GM12878 (cell line): ENCODE measurements around the gene TBC1D5. TPM values are rescaled to one million over a fixed set of nuclear protein-coding genes. Genes with fewer than 3 reads are reported as not detected.

Experiments used
- ATAC-seq: fragments of 200-7000 bp; cut with Tn5 transposase; 3 replicates; pipeline ENCODE4 v1.9.1; 2020; ENCODE audit warnings: mild to moderate bottlenecking, moderate library complexity
- BruUV-seq: library from RNA; stranded (reverse); fragments of 400-500 nt; replicated peaks from 2 replicates; lab custom pipeline; 2021; lab: Mats Ljungman, UMichigan
- CTCF ChIA-PET: fragments of 300-600 bp; sonication (Branson Sonifier 250); formaldehyde crosslinking; extraction: SDS; loops from one replicate; lab custom pipeline; 2021; ENCODE audit warnings: inconsistent platforms; lab: Yijun Ruan, JAX
- POLR2A ChIA-PET: fragments of 350-600 bp; formaldehyde crosslinking; extraction: SDS; loops from one replicate; lab custom pipeline; 2021; ENCODE audit warnings: inconsistent platforms; lab: Charles Lee
- RAD21 ChIA-PET: fragments of 300-600 bp; sonication (Branson Sonifier 250); formaldehyde crosslinking; loops from one replicate; lab custom pipeline; 2023; ENCODE audit warnings: antibody characterized with exemption; ENCODE audit not compliant: unreplicated experiment; lab: Charles Lee
- SMC1A ChIA-PET: fragments of 300-600 bp; sonication (Branson Sonifier 250); formaldehyde crosslinking; loops from one replicate; lab custom pipeline; 2023; ENCODE audit not compliant: unreplicated experiment, uncharacterized antibody; lab: Charles Lee
- DNase-seq: peaks from one replicate; pipeline ENCODE4 v3.0.0-alpha.2; 2011; ENCODE audit warnings: low read depth, low spot score
- FAIRE-seq: peaks from 3 replicates; lab custom pipeline; 2011; peaks lifted over from hg19 to GRCh38; lab: Jason Lieb, UNC
- H2AFZ ChIP-seq: 2 replicates; pipeline ENCODE4 v1.6.0; 2011; ENCODE audit warnings: low read depth, low read length, control low read depth; ENCODE audit not compliant: control insufficient read depth
- H3K27ac ChIP-seq: 2 replicates; pipeline ENCODE4 v1.5.1; 2011; ENCODE audit warnings: control low read depth; ENCODE audit not compliant: control insufficient read depth, insufficient read depth
- H3K27me3 ChIP-seq, 2 experiments: replicated peaks in 1 of 2; 2 replicates each; pipeline versions ENCODE4 v1.6.0 to v1.6.1; 2011; ENCODE audit warnings: low read length in 1 of 2; ENCODE audit not compliant: control insufficient read depth in 2 of 2, insufficient read depth in 2 of 2
- H3K36me3 ChIP-seq, 2 experiments: 2 replicates each; pipeline ENCODE4 v1.5.1; 2011; ENCODE audit warnings: low read length in 1 of 2; ENCODE audit not compliant: control insufficient read depth in 2 of 2, insufficient read depth in 2 of 2
- H3K4me1 ChIP-seq: 2 replicates; pipeline ENCODE4 v1.6.1; 2011; ENCODE audit warnings: mild to moderate bottlenecking, low read length, moderate library complexity, mixed read lengths; ENCODE audit not compliant: control insufficient read depth, insufficient read depth
- H3K4me2 ChIP-seq: 2 replicates; pipeline ENCODE4 v1.6.0; 2011; ENCODE audit warnings: control low read depth; ENCODE audit not compliant: control insufficient read depth, insufficient read depth
- H3K4me3 ChIP-seq: fragments of 200-600 bp; sonication (generic); 2 replicates; pipeline ENCODE4 v1.5.1; 2016
- H3K79me2 ChIP-seq: 2 replicates; pipeline ENCODE4 v1.6.0; 2011; ENCODE audit warnings: low read length; ENCODE audit not compliant: control insufficient read depth, insufficient read depth
- H3K9ac ChIP-seq: 2 replicates; pipeline ENCODE4 v1.8.0; 2011; ENCODE audit warnings: low read length, control low read depth, mixed read lengths; ENCODE audit not compliant: control insufficient read depth, insufficient read depth
- H3K9me3 ChIP-seq: replicated peaks from 3 replicates; pipeline ENCODE4 v1.5.1; 2011; ENCODE audit warnings: mild to moderate bottlenecking, low read length; ENCODE audit not compliant: control insufficient read depth, insufficient read depth
- H4K20me1 ChIP-seq: 2 replicates; pipeline ENCODE4 v1.6.0; 2011; ENCODE audit not compliant: control insufficient read depth, insufficient read depth
- BCL11A ChIP-seq: IDR thresholded peaks from 2 replicates; pipeline ENCODE4 v1.6.1; 2011; ENCODE audit warnings: low read depth, low read length
- CBX5 ChIP-seq: sonication (generic); IDR thresholded peaks from 2 replicates; pipeline ENCODE4 v1.6.1; 2016; ENCODE audit warnings: low read depth, moderate library complexity, mild to moderate bottlenecking, inconsistent platforms
- CEBPB ChIP-seq, 2 experiments: fragments of 150-350 bp in 1 of 2; IDR thresholded peaks; 2 replicates each; pipeline ENCODE4 v1.6.1; 2012 to 2014; ENCODE audit warnings: low read depth in 2 of 2, low read length in 2 of 2, borderline replicate concordance in 1 of 2, inconsistent platforms in 1 of 2
- ESRRA ChIP-seq: IDR thresholded peaks from 2 replicates; pipeline ENCODE4 v1.6.1; 2012; ENCODE audit warnings: mild to moderate bottlenecking, low read length, improper control_type of control experiment
- IRF4 ChIP-seq: IDR thresholded peaks from 2 replicates; pipeline ENCODE4 v1.6.1; 2011; ENCODE audit warnings: low read depth, low read length
- JUND ChIP-seq: IDR thresholded peaks from 2 replicates; pipeline ENCODE4 v1.6.1; 2012; ENCODE audit warnings: low read depth, mild to moderate bottlenecking, low read length, improper control_type of control experiment, moderate library complexity
- NBN ChIP-seq: fragments of 450-650 bp; IDR thresholded peaks from 2 replicates; pipeline ENCODE4 v1.6.1; 2016
- NFYA ChIP-seq: IDR thresholded peaks from 2 replicates; pipeline ENCODE4 v1.6.1; 2011; ENCODE audit warnings: low read depth, mild to moderate bottlenecking, low read length, improper control_type of control experiment, borderline replicate concordance
- SMC3 ChIP-seq: IDR thresholded peaks from 2 replicates; pipeline ENCODE4 v1.6.1; 2011; ENCODE audit warnings: low read length, improper control_type of control experiment, borderline replicate concordance
- SPI1 ChIP-seq: IDR thresholded peaks from 2 replicates; pipeline ENCODE4 v1.6.1; 2011; ENCODE audit warnings: low read depth, mild to moderate bottlenecking, low read length, moderate library complexity, borderline replicate concordance; ENCODE audit not compliant: insufficient read depth
- SREBF2 ChIP-seq: IDR thresholded peaks from 2 replicates; pipeline ENCODE4 v1.6.1; 2012; ENCODE audit warnings: mild to moderate bottlenecking, low read length
- SRF ChIP-seq, 2 experiments: IDR thresholded peaks; 2 replicates each; pipeline ENCODE4 v1.6.1; 2011; ENCODE audit warnings: low read depth in 2 of 2, low read length in 2 of 2, mild to moderate bottlenecking in 1 of 2, moderate library complexity in 1 of 2
- STAT1 ChIP-seq: fragments of 450-650 bp; conservative IDR thresholded peaks from 2 replicates; pipeline ENCODE4 v1.6.1; 2014; ENCODE audit warnings: antibody characterized with exemption, mild to moderate bottlenecking
- TCF3 ChIP-seq: IDR thresholded peaks from 2 replicates; pipeline ENCODE4 v1.6.1; 2012; ENCODE audit warnings: low read depth, mild to moderate bottlenecking, low read length, borderline replicate concordance; ENCODE audit not compliant: insufficient read depth
- ZNF274 ChIP-seq: IDR thresholded peaks from one replicate; pipeline ENCODE4 v1.8.0; 2011; ENCODE audit not compliant: insufficient read length, insufficient read depth
- ZSCAN29 ChIP-seq: fragments of 450-650 bp; IDR thresholded peaks from 2 replicates; pipeline ENCODE4 v1.6.1; 2017; ENCODE audit warnings: mild to moderate bottlenecking, moderate library complexity
- WGBS: methylation state at CpG from one replicate; pipeline ENCODE4 v1.1.6; 2016; ENCODE audit warnings: low lambda C conversion rate; ENCODE audit not compliant: insufficient replicate concordance, insufficient coverage; ENCODE audit errors: missing lambda C conversion rate; 5-methylcytosine and 5-hydroxymethylcytosine counted together
- in situ Hi-C: fragments of 300-500 bp; cut with MboI; formaldehyde crosslinking; loops from 9 replicates; pipeline ENCODE4 v1.14.3; 2018; ENCODE audit warnings: mixed read lengths
- intact Hi-C: fragments of 100-400 bp; cut with micrococcal nuclease; formaldehyde crosslinking; loops from one replicate; pipeline ENCODE4 v1.14.2; 2022; ENCODE audit not compliant: unreplicated experiment
- polyA plus RNA-seq, 11 experiments: library from polyadenylated mRNA; depleted of rRNA in 4 of 11; unstranded in 6 of 11; stranded (reverse) in 5 of 11; fragments of >200 nt; fragmentation: Nextera tagmentation in 4 of 11; fragmentation: Illumina TruSeq in 1 of 11; extraction: Ambion mirVana in 4 of 11; extraction: Trizol in 1 of 11; gene quantifications; 1 replicate in 1 of 11; 2 replicates in 10 of 11; pipeline versions ENCODE4 v1.2.1 to v1.2.3, GENCODE V29; 2011 to 2016; ENCODE audit warnings: inconsistent platforms in 2 of 11, missing spikeins in 2 of 11, low read depth in 1 of 11
- total RNA-seq, 4 experiments: library from RNA; depleted of rRNA in 3 of 4; stranded (reverse); fragments of >200 nt in 3 of 4; fragmentation: Illumina TruSeq in 1 of 4; extraction: Trizol in 1 of 4; gene quantifications; 2 replicates each; pipeline versions ENCODE4 v1.2.1 to v1.2.3, GENCODE V29; 2013 to 2021
- TF ChIP-seq, protein P1 (sequence below): fragments of 450-650 bp; IDR thresholded peaks from 2 replicates; pipeline ENCODE4 v1.6.1; 2016; ENCODE audit warnings: mild to moderate bottlenecking
- TF ChIP-seq, protein P2 (sequence below): fragments of 450-650 bp; IDR thresholded peaks from 2 replicates; pipeline ENCODE4 v1.6.1; 2016; ENCODE audit warnings: mild to moderate bottlenecking, moderate library complexity, borderline replicate concordance

The TBC1D5 gene
- total and polyA plus RNA-seq, 10 of the 15 experiments (the other 5 are each of a cell fraction or from before 2014, with no cell fraction given): 5.5 to 61.0 (median 43.8) TPM

DNA sequence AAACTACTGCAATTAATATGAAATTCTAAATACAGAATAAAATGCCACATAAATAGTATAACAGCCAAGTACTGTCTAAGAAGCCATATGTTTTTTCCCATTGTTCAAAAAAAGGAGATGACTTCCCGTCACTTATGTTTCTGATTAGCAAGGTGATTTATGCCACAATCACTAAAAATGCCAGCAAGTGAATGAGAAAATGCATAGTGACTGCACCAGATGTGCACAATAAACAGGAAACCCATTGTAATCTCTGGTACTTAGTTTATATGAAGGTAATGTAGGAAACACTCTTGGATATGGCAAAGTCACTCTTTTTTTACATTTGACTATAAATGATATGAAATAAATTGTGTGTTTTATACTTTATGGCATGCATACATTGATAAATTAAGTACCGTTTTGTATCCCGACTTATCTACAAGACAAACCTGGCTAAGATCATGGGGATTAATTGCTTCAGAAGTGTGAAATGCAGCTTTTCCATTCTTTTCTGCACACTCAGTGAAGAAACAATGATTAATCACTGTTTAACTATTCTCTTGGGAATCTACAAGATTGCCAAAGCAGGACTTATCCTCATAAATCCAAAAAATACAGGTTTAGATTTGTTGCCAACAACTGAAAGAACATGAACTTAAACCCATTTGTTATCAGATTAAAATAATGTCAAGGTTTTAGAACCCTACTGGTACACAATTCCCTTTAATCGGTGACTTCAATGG lies 164.5 kb downstream of the TBC1D5 start:
- H2AFZ ChIP-seq: no peak overlapping the region
- SMC1A ChIA-PET: interaction anchor here (0.8 kb wide), 1 partner anchor 148 kb away, joined by 4 read pairs; no protein-coding TSS in a partner anchor
- TF ChIP-seq SREBF2 (no peak), STAT1 (no peak), SPI1 (no peak), JUND (no peak), CEBPB (IDR thresholded peaks at IDR 0.05; ENCODE audit: borderline replicate concordance in 1 of 2, low read depth in 2 of 2, low read length in 2 of 2) (no peak), ESRRA (no peak), ZNF274 (no peak), NFYA (no peak), SMC3 (no peak), ZSCAN29 (no peak), BCL11A (no peak), IRF4 (no peak), SRF (IDR thresholded peaks at IDR 0.05; ENCODE audit: low read depth in 2 of 2, low read length in 2 of 2) (no peak), NBN (no peak), TCF3 (no peak), CBX5 (no peak)
- TF ChIP-seq, protein P1, sequence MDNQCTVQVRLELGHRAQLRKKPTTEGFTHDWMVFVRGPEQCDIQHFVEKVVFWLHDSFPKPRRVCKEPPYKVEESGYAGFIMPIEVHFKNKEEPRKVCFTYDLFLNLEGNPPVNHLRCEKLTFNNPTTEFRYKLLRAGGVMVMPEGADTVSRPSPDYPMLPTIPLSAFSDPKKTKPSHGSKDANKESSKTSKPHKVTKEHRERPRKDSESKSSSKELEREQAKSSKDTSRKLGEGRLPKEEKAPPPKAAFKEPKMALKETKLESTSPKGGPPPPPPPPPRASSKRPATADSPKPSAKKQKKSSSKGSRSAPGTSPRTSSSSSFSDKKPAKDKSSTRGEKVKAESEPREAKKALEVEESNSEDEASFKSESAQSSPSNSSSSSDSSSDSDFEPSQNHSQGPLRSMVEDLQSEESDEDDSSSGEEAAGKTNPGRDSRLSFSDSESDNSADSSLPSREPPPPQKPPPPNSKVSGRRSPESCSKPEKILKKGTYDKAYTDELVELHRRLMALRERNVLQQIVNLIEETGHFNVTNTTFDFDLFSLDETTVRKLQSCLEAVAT: no peak
- TF ChIP-seq, protein P2, sequence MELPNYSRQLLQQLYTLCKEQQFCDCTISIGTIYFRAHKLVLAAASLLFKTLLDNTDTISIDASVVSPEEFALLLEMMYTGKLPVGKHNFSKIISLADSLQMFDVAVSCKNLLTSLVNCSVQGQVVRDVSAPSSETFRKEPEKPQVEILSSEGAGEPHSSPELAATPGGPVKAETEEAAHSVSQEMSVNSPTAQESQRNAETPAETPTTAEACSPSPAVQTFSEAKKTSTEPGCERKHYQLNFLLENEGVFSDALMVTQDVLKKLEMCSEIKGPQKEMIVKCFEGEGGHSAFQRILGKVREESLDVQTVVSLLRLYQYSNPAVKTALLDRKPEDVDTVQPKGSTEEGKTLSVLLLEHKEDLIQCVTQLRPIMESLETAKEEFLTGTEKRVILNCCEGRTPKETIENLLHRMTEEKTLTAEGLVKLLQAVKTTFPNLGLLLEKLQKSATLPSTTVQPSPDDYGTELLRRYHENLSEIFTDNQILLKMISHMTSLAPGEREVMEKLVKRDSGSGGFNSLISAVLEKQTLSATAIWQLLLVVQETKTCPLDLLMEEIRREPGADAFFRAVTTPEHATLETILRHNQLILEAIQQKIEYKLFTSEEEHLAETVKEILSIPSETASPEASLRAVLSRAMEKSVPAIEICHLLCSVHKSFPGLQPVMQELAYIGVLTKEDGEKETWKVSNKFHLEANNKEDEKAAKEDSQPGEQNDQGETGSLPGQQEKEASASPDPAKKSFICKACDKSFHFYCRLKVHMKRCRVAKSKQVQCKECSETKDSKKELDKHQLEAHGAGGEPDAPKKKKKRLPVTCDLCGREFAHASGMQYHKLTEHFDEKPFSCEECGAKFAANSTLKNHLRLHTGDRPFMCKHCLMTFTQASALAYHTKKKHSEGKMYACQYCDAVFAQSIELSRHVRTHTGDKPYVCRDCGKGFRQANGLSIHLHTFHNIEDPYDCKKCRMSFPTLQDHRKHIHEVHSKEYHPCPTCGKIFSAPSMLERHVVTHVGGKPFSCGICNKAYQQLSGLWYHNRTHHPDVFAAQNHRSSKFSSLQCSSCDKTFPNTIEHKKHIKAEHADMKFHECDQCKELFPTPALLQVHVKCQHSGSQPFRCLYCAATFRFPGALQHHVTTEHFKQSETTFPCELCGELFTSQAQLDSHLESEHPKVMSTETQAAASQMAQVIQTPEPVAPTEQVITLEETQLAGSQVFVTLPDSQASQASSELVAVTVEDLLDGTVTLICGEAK: no peak
- POLR2A ChIA-PET: no interaction called here
- DNase-seq (no peak), FAIRE-seq (no peak), ATAC-seq (no peak)
- H3K36me3 ChIP-seq: no peaks in the 10 kb centered on the region
- H3K4me2 ChIP-seq: no peak overlapping the region
- H3K4me3 ChIP-seq: no peak overlapping the region
- CTCF ChIA-PET: no interaction called here
- peaks cover 44% of the 10 kb centered on the region for H3K4me1 ChIP-seq
- intact Hi-C loops: loop anchor here (5.0 kb wide), 1 partner anchor 164 kb away; the partner anchor contains the start of gene TBC1D5
- in situ Hi-C loops: no loop called here
- no peaks in the 10 kb centered on the region; the same call in 1 of the 3 replicates for H3K9me3 ChIP-seq
- H3K9ac ChIP-seq: no peak overlapping the region
- H3K27ac ChIP-seq: no peak overlapping the region
- H3K27me3 ChIP-seq: no peaks in the 10 kb centered on the region
- BruUV-seq: no TSS peak
- WGBS: 100% methylated on average over 4 of the region's 4 CpGs
- no peaks in the 10 kb centered on the region; the same call in 1 of the 2 replicates for H4K20me1 ChIP-seq
- RAD21 ChIA-PET: interaction anchor here (1.4 kb wide), 1 partner anchor 170 kb away, joined by 4 read pairs; no protein-coding TSS in a partner anchor
- peaks cover 1% of the 10 kb centered on the region for H3K79me2 ChIP-seq
